HFFc6 (cell line): ENCODE measurements around the gene PPARA. TPM values are rescaled to one million over a fixed set of nuclear protein-coding genes. Genes with fewer than 3 reads are reported as not detected.

Source experiments
- DNase-seq: peaks from one replicate; pipeline ENCODE4 v3.0.0-alpha.2; 2018
- H3K27ac Mint-ChIP-seq: 2 replicates; pipeline ENCODE4 v1.8.0; 2020; ENCODE audit warnings: mild to moderate bottlenecking, mixed read lengths
- H3K27me3 Mint-ChIP-seq: 2 replicates; pipeline ENCODE4 v1.8.0; 2021; ENCODE audit warnings: mild to moderate bottlenecking, moderate library complexity, mixed read lengths; ENCODE audit not compliant: insufficient read depth
- H3K36me3 Mint-ChIP-seq: 2 replicates; pipeline ENCODE4 v1.8.0; 2021; ENCODE audit warnings: low read depth, mixed read lengths
- H3K4me1 Mint-ChIP-seq: 2 replicates; pipeline ENCODE4 v1.8.0; 2020; ENCODE audit warnings: low read depth, mixed read lengths
- H3K4me3 Mint-ChIP-seq: 2 replicates; pipeline ENCODE4 v1.8.0; 2020; ENCODE audit warnings: mild to moderate bottlenecking, moderate library complexity, mixed read lengths
- H3K9me3 Mint-ChIP-seq: 2 replicates; pipeline ENCODE4 v1.8.0; 2020; ENCODE audit warnings: mild to moderate bottlenecking, mixed read lengths
- total RNA-seq, 6 experiments: library from RNA; stranded (reverse); fragmentation: NEBNext Ultra II Directional; extraction: Animal tissue kit (Norgen Biotek cat#: 25700); gene quantifications; 2 replicates in 1 of 6; 3 replicates in 5 of 6; pipeline ENCODE4 v1.2.3, GENCODE V29; 2021
- TF ChIP-seq, protein P1 (sequence below): fragments of 200-600 bp; sonication (generic); IDR thresholded peaks from 2 replicates; pipeline ENCODE4 v1.5.0; 2021; ENCODE audit warnings: antibody characterized with exemption, mild to moderate bottlenecking

Gene PPARA
- total RNA-seq, 6 experiments from 2014 or later: 14.1 to 16.0 (median 15.1) TPM

- H3K27ac Mint-ChIP-seq: no peak overlapping the region
- no peak overlapping the region for H3K4me3 Mint-ChIP-seq
- H3K36me3 Mint-ChIP-seq: peaks cover 12% of the 10 kb centered on the region; the same call in 1 of the 2 replicates
- no peak for DNase-seq
- H3K27me3 Mint-ChIP-seq: no peaks in the 10 kb centered on the region; the same call in 1 of the 2 replicates
- no peaks in the 10 kb centered on the region for H3K4me1 Mint-ChIP-seq
- TF ChIP-seq, protein P1, sequence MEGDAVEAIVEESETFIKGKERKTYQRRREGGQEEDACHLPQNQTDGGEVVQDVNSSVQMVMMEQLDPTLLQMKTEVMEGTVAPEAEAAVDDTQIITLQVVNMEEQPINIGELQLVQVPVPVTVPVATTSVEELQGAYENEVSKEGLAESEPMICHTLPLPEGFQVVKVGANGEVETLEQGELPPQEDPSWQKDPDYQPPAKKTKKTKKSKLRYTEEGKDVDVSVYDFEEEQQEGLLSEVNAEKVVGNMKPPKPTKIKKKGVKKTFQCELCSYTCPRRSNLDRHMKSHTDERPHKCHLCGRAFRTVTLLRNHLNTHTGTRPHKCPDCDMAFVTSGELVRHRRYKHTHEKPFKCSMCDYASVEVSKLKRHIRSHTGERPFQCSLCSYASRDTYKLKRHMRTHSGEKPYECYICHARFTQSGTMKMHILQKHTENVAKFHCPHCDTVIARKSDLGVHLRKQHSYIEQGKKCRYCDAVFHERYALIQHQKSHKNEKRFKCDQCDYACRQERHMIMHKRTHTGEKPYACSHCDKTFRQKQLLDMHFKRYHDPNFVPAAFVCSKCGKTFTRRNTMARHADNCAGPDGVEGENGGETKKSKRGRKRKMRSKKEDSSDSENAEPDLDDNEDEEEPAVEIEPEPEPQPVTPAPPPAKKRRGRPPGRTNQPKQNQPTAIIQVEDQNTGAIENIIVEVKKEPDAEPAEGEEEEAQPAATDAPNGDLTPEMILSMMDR: no peak
- H3K9me3 Mint-ChIP-seq: no peaks in the 10 kb centered on the region
These were observed 8.0 kb downstream of the PPARA start for GRCh38 chr22:46158283-46158682.

- Mint-ChIP-seq H3K36me3 (peaks cover 12% of the 10 kb centered on the region; the same call in 1 of the 2 replicates), H3K27me3 (no peaks in the 10 kb centered on the region; the same call in 1 of the 2 replicates), H3K4me1 (no peaks in the 10 kb centered on the region), H3K9me3 (no peaks in the 10 kb centered on the region), H3K4me3 (no peak overlapping the region), H3K27ac (no peak overlapping the region)
- no peak for DNase-seq
- TF ChIP-seq, protein P1: no peak
These were observed 8.9 kb downstream of the PPARA start for GRCh38 chr22:46159212-46159611.

DNA sequence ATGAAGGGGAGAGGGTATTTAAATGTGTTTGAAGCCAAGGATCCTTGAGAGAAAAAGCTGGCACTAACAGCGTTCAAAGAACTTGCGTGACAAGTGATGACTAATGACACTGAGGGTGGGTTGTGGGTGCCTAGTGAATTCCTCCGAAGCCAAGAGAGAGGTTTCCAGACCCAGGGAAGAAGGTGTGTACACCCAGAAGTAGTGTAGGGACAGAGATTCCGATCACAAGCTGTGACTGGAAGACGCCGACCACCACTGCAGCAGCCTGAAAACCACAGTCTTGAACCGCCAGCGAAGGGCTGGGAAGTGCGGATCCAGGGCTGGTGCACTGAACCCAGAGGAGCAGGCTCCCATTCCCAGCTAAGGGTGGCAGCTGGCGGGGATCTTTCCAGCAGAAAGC, 9.5 kb downstream of the PPARA start:
- H3K4me3 Mint-ChIP-seq: no peak overlapping the region
- H3K36me3 Mint-ChIP-seq: peaks cover 12% of the 10 kb centered on the region; the same call in 1 of the 2 replicates
- no peaks in the 10 kb centered on the region for H3K9me3 Mint-ChIP-seq
- no peaks in the 10 kb centered on the region; the same call in 1 of the 2 replicates for H3K27me3 Mint-ChIP-seq
- DNase-seq: no peak
- H3K4me1 Mint-ChIP-seq: no peaks in the 10 kb centered on the region
- TF ChIP-seq, protein P1: no peak
- H3K27ac Mint-ChIP-seq: no peak overlapping the region

DNA sequence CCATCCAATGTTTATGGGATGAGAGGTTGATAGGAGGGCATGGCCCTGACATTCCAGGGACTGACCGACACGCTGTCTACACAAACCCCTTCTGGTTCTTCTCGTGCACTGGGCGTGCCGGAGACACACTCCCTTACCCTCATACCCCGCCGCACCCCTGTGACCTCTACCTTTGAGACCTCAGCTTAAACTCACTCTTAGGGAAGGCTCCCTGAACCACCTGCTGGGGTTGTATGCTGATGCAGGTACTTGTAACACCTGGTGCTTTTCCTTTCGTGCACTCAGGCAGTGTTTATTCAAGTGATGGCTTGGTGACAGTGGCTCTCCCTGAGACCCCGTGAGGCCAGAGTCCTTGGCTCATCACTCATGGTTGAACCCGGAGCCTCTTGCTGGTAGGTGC, 12.0 kb downstream of the PPARA start:
- no peak for DNase-seq
- Mint-ChIP-seq H3K4me1 (no peaks in the 10 kb centered on the region), H3K9me3 (no peaks in the 10 kb centered on the region), H3K27ac (no peak overlapping the region), H3K27me3 (no peaks in the 10 kb centered on the region; the same call in 1 of the 2 replicates), H3K36me3 (peaks cover 6% of the 10 kb centered on the region; the same call in 1 of the 2 replicates), H3K4me3 (no peak overlapping the region)
- TF ChIP-seq, protein P1: no peak

DNA sequence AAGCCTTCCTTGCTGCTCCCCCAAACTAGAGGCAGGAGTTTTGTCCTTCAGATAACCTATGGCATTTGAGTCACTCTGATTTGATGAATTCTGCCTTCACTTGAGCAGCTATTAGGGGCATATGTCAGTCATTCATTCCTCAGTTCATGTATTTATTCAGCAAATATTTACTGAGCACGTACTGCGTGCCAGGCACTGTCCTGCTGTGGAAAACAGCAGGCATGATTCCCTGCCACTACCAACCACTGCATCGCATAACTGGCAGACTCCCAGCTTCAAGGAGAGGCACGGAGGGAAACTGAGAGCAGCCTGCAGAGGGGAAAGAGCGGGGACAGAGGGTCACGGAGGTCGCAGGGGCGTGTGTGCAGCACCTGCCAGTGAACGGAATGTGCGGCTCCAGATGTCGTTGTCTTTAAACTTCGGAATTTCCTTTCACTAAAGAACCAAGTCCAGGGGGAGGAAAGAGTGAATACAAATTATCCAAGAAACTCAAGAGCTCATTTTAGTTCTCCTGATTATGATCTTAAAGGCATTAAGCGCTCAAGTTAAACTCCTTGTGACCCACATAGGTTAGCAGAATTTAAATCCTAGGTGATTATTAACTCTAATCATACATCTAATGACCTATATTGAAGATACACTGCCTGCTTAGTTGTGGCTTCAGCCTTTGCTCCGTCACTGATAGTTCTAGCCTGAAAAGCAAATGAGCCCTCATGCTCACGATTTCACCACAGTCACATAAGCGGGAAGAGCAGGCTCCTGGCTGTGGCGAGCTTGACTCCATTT, 12.6 kb downstream of the PPARA start:
- DNase-seq: no peak
- H3K27ac Mint-ChIP-seq: no peak overlapping the region
- no peak overlapping the region for H3K4me3 Mint-ChIP-seq
- TF ChIP-seq, protein P1: no peak
- H3K9me3 Mint-ChIP-seq: no peaks in the 10 kb centered on the region
- no peaks in the 10 kb centered on the region; the same call in 1 of the 2 replicates for H3K27me3 Mint-ChIP-seq
- no peaks in the 10 kb centered on the region for H3K4me1 Mint-ChIP-seq
- peaks cover 6% of the 10 kb centered on the region; the same call in 1 of the 2 replicates for H3K36me3 Mint-ChIP-seq
